Endothelial cell (in vitro differentiated cells): ENCODE measurements around the gene USF1. TPM values are rescaled to one million over a fixed set of nuclear protein-coding genes. Genes with fewer than 3 reads are reported as not detected.
"Not testable (repeated sequence)": the region's sequence is repeated elsewhere in the genome, so short reads cannot be mapped to it uniquely, and the experiment has no call there.

Experiments used
- DNase-seq: peaks from one replicate; pipeline ENCODE4 v3.0.0; 2021; ENCODE audit warnings: low spot score
- H3K27ac Mint-ChIP-seq: one replicate; pipeline ENCODE4 v1.8.0; 2021; ENCODE audit warnings: mixed read lengths, inconsistent platforms; ENCODE audit not compliant: unreplicated experiment
- H3K27me3 Mint-ChIP-seq: one replicate; pipeline ENCODE4 v1.8.0; 2021; ENCODE audit warnings: mild to moderate bottlenecking, moderate library complexity, mixed read lengths, inconsistent platforms; ENCODE audit not compliant: unreplicated experiment
- H3K36me3 Mint-ChIP-seq: one replicate; pipeline ENCODE4 v1.8.0; 2021; ENCODE audit warnings: mild to moderate bottlenecking, low read depth, mixed read lengths, inconsistent platforms; ENCODE audit not compliant: unreplicated experiment
- H3K4me1 Mint-ChIP-seq: one replicate; pipeline ENCODE4 v1.8.0; 2021; ENCODE audit warnings: mild to moderate bottlenecking, mixed read lengths, inconsistent platforms; ENCODE audit not compliant: unreplicated experiment
- H3K4me3 Mint-ChIP-seq: one replicate; pipeline ENCODE4 v1.8.0; 2021; ENCODE audit warnings: mild to moderate bottlenecking, mixed read lengths, inconsistent platforms; ENCODE audit not compliant: unreplicated experiment
- H3K9me3 Mint-ChIP-seq: one replicate; pipeline ENCODE4 v1.8.0; 2021; ENCODE audit warnings: mixed read lengths, inconsistent platforms; ENCODE audit not compliant: unreplicated experiment
- total RNA-seq: library from RNA; stranded (reverse); fragmentation: NEBNext Ultra II Directional; extraction: Animal tissue kit (Norgen Biotek cat#: 25700); gene quantifications from one replicate; pipeline ENCODE4 v1.2.1, GENCODE V29; 2021; ENCODE audit not compliant: unreplicated experiment
- TF ChIP-seq, protein P1 (sequence below): fragments of 200-600 bp; sonication (generic); IDR thresholded peaks from one replicate; pipeline ENCODE4 v1.5.0; 2021; ENCODE audit warnings: antibody characterized with exemption; ENCODE audit not compliant: unreplicated experiment

The USF1 gene
- total RNA-seq, 1 donor from 2014 or later, result 121 TPM

DNA sequence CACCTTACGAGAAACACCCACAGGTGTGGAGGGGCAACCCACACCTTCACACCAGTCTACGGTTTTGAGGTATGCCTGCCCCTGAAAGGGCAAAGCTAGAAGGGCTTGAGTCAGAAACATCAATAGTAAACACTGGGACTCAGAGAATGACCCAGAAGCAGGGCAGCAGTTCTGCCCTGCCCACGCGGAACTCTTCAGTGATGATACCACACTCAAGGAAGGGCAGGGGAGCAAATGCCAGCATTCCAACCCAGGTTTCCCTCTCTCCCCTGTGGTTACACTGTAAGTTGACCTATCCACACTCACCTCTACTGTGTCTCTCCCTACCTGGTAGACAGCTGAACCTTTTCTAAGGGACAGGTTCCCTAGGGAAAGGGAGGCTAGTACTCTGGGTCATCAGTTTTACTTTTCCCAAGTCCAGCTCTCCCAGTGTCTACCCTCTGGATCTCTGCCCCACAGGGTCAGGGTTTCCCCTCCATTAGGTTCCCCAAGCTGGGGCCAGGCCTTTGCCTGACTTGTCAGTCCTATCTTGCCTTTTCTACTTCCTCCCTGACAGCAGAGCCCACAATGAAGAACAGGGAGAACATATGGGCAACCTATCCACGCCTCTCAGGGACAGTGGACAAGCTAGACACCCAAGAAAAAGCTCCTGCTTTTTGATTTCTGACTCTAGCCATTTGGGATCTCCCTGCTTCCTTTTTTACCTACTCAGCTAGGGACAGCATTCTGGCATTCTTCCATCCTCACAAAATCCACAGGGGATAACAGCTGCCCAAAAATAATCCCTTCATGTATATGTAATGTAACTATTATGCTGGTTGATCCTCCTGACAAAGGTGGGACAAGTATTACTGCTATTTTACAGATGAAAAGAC, 27.8 kb downstream of the USF1 start:
- peaks cover 17% of the 10 kb centered on the region for H3K27me3 Mint-ChIP-seq
- H3K9me3 Mint-ChIP-seq, result no peaks in the 10 kb centered on the region
- peak overlapping the region; percentile 99 for H3K4me3 Mint-ChIP-seq
- DNase-seq, result no peak
- TF ChIP-seq, protein P1, sequence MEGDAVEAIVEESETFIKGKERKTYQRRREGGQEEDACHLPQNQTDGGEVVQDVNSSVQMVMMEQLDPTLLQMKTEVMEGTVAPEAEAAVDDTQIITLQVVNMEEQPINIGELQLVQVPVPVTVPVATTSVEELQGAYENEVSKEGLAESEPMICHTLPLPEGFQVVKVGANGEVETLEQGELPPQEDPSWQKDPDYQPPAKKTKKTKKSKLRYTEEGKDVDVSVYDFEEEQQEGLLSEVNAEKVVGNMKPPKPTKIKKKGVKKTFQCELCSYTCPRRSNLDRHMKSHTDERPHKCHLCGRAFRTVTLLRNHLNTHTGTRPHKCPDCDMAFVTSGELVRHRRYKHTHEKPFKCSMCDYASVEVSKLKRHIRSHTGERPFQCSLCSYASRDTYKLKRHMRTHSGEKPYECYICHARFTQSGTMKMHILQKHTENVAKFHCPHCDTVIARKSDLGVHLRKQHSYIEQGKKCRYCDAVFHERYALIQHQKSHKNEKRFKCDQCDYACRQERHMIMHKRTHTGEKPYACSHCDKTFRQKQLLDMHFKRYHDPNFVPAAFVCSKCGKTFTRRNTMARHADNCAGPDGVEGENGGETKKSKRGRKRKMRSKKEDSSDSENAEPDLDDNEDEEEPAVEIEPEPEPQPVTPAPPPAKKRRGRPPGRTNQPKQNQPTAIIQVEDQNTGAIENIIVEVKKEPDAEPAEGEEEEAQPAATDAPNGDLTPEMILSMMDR, result no peak
- H3K27ac Mint-ChIP-seq, result peak overlapping the region; percentile 99
- H3K4me1 Mint-ChIP-seq, result peaks cover 62% of the 10 kb centered on the region
- H3K36me3 Mint-ChIP-seq, result peaks cover 37% of the 10 kb centered on the region

DNA sequence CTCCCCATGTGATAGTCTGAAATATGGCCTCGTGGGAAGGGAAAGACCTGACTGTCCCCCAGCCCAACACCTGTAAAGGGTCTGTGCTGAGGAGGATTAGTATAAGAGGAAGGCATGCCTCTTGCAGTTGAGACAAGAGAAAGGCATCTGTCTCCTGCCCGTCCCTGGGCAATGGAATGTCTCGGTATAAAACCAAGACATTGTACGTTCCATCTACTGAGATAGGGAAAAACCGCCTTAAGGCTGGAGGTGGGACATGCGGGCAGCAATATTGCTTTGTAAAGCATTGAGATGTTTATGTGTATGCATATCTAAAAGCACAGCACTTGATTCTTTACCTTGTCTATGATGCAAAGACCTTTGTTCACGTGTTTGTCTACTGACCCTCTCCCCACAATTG, 28.6 kb downstream of the USF1 start:
- not testable (repeated sequence) for DNase-seq, H3K9me3 Mint-ChIP-seq
- peaks cover 37% of the 10 kb centered on the region for H3K36me3 Mint-ChIP-seq
- H3K27ac Mint-ChIP-seq, result peak overlapping the region; percentile 98
- peaks cover 17% of the 10 kb centered on the region for H3K27me3 Mint-ChIP-seq
- H3K4me1 Mint-ChIP-seq, result peaks cover 65% of the 10 kb centered on the region
- H3K4me3 Mint-ChIP-seq, result peak overlapping the region; percentile 99

GRCh38 chr1:161016683-161017082, 29.1 kb downstream of the USF1 start:
- peaks cover 68% of the 10 kb centered on the region for H3K4me1 Mint-ChIP-seq
- peaks cover 17% of the 10 kb centered on the region for H3K27me3 Mint-ChIP-seq
- H3K36me3 Mint-ChIP-seq, result peaks cover 42% of the 10 kb centered on the region
- H3K4me3 Mint-ChIP-seq, result peak overlapping the region; percentile 84
- H3K27ac Mint-ChIP-seq, result peak overlapping the region; percentile 98
- DNase-seq, H3K9me3 Mint-ChIP-seq: not testable (repeated sequence)

DNA sequence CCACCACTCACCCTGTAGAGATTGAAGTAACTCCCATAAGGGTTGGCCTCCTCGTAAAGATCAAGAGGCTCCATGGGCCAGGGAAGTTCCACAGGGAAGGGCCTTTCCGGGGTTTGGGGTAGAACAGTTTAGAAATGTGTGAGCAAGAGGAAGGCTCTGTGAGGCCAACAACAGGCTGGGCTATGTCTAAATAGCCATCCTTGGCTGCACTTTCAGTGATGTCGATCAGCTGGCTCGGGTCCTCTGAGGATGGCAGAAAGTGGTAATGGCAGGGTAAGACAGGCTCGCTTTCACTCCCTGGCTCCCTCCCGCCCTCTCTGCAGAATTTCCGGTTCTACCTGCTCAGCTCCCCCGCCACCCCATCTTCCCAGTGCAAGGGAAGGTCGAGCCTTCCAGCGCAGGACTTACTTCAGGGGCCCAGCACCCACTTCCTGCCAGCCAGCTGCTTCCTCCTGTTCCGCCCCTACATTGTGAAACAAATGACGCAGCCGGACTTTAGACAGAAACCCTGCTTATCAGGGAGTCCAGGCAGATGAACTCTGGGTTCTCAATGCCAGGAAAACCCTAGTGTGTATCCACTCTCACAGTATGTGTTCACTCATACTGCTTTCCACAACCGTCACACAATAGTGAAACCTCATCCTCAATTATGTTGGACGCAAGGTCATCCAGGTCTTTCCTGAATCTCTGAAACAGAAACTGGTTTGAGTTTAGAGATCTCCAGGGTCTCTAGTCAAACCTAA, 32.1 kb downstream of the USF1 start:
- peaks cover 33% of the 10 kb centered on the region for H3K36me3 Mint-ChIP-seq
- H3K9me3 Mint-ChIP-seq, result no peaks in the 10 kb centered on the region
- peak overlapping the region; percentile 82 for H3K4me3 Mint-ChIP-seq
- peak; percentile 79 for DNase-seq
- peaks cover 4% of the 10 kb centered on the region for H3K27me3 Mint-ChIP-seq
- TF ChIP-seq, protein P1, result no peak
- peaks cover 56% of the 10 kb centered on the region for H3K4me1 Mint-ChIP-seq
- H3K27ac Mint-ChIP-seq, result peak overlapping the region; percentile 100

DNA sequence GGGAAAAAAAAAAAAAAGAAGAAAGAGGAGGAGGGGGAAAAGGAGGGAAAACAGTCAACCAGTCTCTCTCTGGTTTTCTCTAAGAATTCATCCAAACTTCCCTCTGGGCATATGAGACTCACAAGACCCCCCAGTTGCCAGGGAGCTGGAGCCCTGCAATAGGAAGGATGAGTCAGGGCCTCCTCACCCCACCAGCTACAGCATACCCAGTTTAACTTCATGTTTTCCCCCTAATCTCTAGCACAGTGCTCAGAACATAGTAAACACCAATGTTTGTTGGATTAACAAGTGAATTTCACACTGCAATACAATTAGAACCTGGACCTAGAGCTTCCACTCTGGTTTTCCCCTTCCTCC, 32.7 kb downstream of the USF1 start:
- Mint-ChIP-seq H3K9me3 (no peaks in the 10 kb centered on the region), H3K27ac (peak overlapping the region; percentile 100), H3K27me3 (peaks cover 4% of the 10 kb centered on the region), H3K4me3 (peak overlapping the region; percentile 82), H3K36me3 (peaks cover 33% of the 10 kb centered on the region), H3K4me1 (peaks cover 52% of the 10 kb centered on the region)
- DNase-seq, result no peak
- TF ChIP-seq, protein P1, result no peak
